Erythroblast (primary cell): ENCODE results near the gene SCUBE2.

Experiments used
- GATA1 ChIP-seq: IDR thresholded peaks from 2 replicates; pipeline ENCODE4 v1.6.1; 2011; ENCODE audit warnings: low read depth, mild to moderate bottlenecking, control low read depth, low read length, moderate library complexity
- POLR2A ChIP-seq: IDR thresholded peaks from 2 replicates; pipeline ENCODE4 v1.6.1; 2011; ENCODE audit warnings: mild to moderate bottlenecking, low read length

GRCh38 chr11:9136741-9137140 is 45.3 kb upstream of the SCUBE2 start:
- TF ChIP-seq POLR2A (no peak), GATA1 (no peak)
